ENCODE results near the gene UQCRHL. TPM values are rescaled to one million over a fixed set of nuclear protein-coding genes. Genes with fewer than 3 reads are reported as not detected.
A peak's percentile ranks its signal among the peaks of the same experiment; 100 is the strongest.

UQCRHL gene
- total and polyA plus RNA-seq, 10 of the 15 experiments (the other 5 are each of a cell fraction or from before 2014, with no cell fraction given): 1.4 to 17.3 (median 5.7) TPM

GRCh38 chr1:15848143-15848928 is 40.9 kb upstream of the UQCRHL start:
- intact Hi-C loops (cut with micrococcal nuclease; ENCODE audit: unreplicated experiment): loop anchor here (5.0 to 10.0 kb wide), 3 partner anchors 119 to 519 kb away; partner anchors contain the start of genes CASP9, DNAJC16 and SZRD1
- in situ Hi-C loops (cut with MboI): no loop called here
- DNase-seq (ENCODE audit: low read depth, low spot score): no peak
- Histone ChIP-seq H2AFZ (ENCODE audit: control insufficient read depth, low read depth, low read length) (peak overlapping the region; percentile 58), H3K79me2 (ENCODE audit: control insufficient read depth, insufficient read depth, low read length) (peaks cover 77% of the 10 kb centered on the region), H3K36me3 (ENCODE audit: control insufficient read depth in 2 of 2, insufficient read depth in 2 of 2, low read length in 1 of 2) (no peaks in the 10 kb centered on the region), H3K4me2 (ENCODE audit: control insufficient read depth, insufficient read depth) (peak overlapping the region; percentile 46; the same call in 1 of the 2 replicates), H3K4me1 (ENCODE audit: control insufficient read depth, insufficient read depth, low read length) (peaks cover 4% of the 10 kb centered on the region), H3K9me3 (replicated peaks; ENCODE audit: control insufficient read depth, insufficient read depth, low read length) (no peaks in the 10 kb centered on the region), H3K4me3 (peak overlapping the region; percentile 94), H3K27me3 (replicated peaks in 1 of 2; ENCODE audit: control insufficient read depth in 2 of 2, insufficient read depth in 2 of 2, low read length in 1 of 2) (no peaks in the 10 kb centered on the region), H3K27ac (ENCODE audit: control insufficient read depth, insufficient read depth) (peak overlapping the region; percentile 86), H3K9ac (ENCODE audit: control insufficient read depth, insufficient read depth, low read length) (peak overlapping the region; percentile 88), H4K20me1 (ENCODE audit: control insufficient read depth, insufficient read depth) (no peaks in the 10 kb centered on the region)
- BruUV-seq (replicated peaks): no TSS peak
- FAIRE-seq: no peak
- under 1% methylated on average over 97 of the region's 104 CpGs for WGBS (ENCODE audit: insufficient coverage, insufficient replicate concordance, low lambda C conversion rate, missing lambda C conversion rate)
- ChIA-PET RAD21 (ENCODE audit: unreplicated experiment) (interaction anchor here (0.9 to 6.2 kb wide), 11 partner anchors 10 to 156 kb away, joined by 3 to 55 read pairs (median 5); partner anchors contain the start of genes SRARP and ZBTB17), POLR2A (interaction anchor here (0.7 to 6.1 kb wide), 10 partner anchors 9 to 127 kb away, joined by 3 to 75 read pairs (median 4); partner anchors contain the start of gene ZBTB17), SMC1A (ENCODE audit: uncharacterized antibody, unreplicated experiment) (interaction anchor here (0.9 to 5.2 kb wide), 9 partner anchors 11 to 159 kb away, joined by 3 to 27 read pairs (median 6); partner anchors contain the start of gene ZBTB17), CTCF (interaction anchor here (1.6 kb wide), 1 partner anchor 33 kb away, joined by 5 read pairs; no protein-coding TSS in a partner anchor)
- peak; percentile 4; the same call in 2 of the 3 replicates for ATAC-seq
- TF ChIP-seq IRF5 (IDR thresholded peaks at IDR 0.05; ENCODE audit: borderline replicate concordance) (no peak), GATAD2B (conservative IDR thresholded peaks at IDR 0.05; ENCODE audit: low read depth) (peak; percentile 85), IKZF1 (conservative IDR thresholded peaks at IDR 0.05) (peak; percentile 57; the same call in 1 of the 2 replicates), BHLHE40 (IDR thresholded peaks at IDR 0.05; ENCODE audit: borderline replicate concordance in 1 of 2, low read depth in 2 of 2, low read length in 1 of 2) (0 out of 4 replicates have a peak, but pooled peaks of 1 of the 2 experiments have one; percentile 8), BACH1 (IDR thresholded peaks at IDR 0.05; ENCODE audit: borderline replicate concordance) (peak; percentile 45; the same call in 1 of the 2 replicates), RUNX3 (IDR thresholded peaks at IDR 0.05; ENCODE audit: low read length) (peak; percentile 29), YY1 (IDR thresholded peaks at IDR 0.05; ENCODE audit: low read depth, low read length) (0 out of 2 replicates have a peak, but pooled peaks have one; percentile 39), LARP7 (IDR thresholded peaks at IDR 0.05) (peak; percentile 63), NR2F1 (conservative IDR thresholded peaks at IDR 0.05) (peak; percentile 36), FOXK2 (IDR thresholded peaks at IDR 0.05) (no peak), ZNF687 (IDR thresholded peaks at IDR 0.05) (no peak)
- TF ChIP-seq, protein P1, sequence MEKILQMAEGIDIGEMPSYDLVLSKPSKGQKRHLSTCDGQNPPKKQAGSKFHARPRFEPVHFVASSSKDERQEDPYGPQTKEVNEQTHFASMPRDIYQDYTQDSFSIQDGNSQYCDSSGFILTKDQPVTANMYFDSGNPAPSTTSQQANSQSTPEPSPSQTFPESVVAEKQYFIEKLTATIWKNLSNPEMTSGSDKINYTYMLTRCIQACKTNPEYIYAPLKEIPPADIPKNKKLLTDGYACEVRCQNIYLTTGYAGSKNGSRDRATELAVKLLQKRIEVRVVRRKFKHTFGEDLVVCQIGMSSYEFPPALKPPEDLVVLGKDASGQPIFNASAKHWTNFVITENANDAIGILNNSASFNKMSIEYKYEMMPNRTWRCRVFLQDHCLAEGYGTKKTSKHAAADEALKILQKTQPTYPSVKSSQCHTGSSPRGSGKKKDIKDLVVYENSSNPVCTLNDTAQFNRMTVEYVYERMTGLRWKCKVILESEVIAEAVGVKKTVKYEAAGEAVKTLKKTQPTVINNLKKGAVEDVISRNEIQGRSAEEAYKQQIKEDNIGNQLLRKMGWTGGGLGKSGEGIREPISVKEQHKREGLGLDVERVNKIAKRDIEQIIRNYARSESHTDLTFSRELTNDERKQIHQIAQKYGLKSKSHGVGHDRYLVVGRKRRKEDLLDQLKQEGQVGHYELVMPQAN (conservative IDR thresholded peaks at IDR 0.05): peak; percentile 60
- TF ChIP-seq, protein P2, sequence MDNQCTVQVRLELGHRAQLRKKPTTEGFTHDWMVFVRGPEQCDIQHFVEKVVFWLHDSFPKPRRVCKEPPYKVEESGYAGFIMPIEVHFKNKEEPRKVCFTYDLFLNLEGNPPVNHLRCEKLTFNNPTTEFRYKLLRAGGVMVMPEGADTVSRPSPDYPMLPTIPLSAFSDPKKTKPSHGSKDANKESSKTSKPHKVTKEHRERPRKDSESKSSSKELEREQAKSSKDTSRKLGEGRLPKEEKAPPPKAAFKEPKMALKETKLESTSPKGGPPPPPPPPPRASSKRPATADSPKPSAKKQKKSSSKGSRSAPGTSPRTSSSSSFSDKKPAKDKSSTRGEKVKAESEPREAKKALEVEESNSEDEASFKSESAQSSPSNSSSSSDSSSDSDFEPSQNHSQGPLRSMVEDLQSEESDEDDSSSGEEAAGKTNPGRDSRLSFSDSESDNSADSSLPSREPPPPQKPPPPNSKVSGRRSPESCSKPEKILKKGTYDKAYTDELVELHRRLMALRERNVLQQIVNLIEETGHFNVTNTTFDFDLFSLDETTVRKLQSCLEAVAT (IDR thresholded peaks at IDR 0.05): 0 out of 2 replicates have a peak, but pooled peaks have one; percentile 59
